H1 (cell line): ENCODE data around the gene RAB21. TPM values are rescaled to one million over a fixed set of nuclear protein-coding genes. Genes with fewer than 3 reads are reported as not detected.
A peak's percentile ranks its signal among the peaks of the same experiment; 100 is the strongest.

Experiments used
- CTCF ChIA-PET: fragments of 300-600 bp; sonication (Branson Sonifier 250); formaldehyde crosslinking; loops from one replicate; lab custom pipeline; 2021; ENCODE audit not compliant: partially characterized antibody; lab: Charles Lee
- POLR2A ChIA-PET: fragments of 300-600 bp; sonication (Branson Sonifier 250); formaldehyde crosslinking; loops from one replicate; lab custom pipeline; 2021; ENCODE audit warnings: inconsistent platforms; ENCODE audit not compliant: partially characterized antibody; lab: Charles Lee
- DNase-seq, 2 experiments: peaks; one replicate each; pipeline versions ENCODE4 v3.0.0 to v3.0.0-alpha.2; 2010 to 2022; ENCODE audit warnings: low spot score in 2 of 2, low read depth in 1 of 2, mixed read lengths in 1 of 2
- FAIRE-seq: peaks from 2 replicates; lab custom pipeline; 2011; peaks lifted over from hg19 to GRCh38; lab: Jason Lieb, UNC
- H2AFZ ChIP-seq: 2 replicates; pipeline ENCODE4 v1.8.1; 2012; ENCODE audit warnings: low read length, inconsistent platforms
- H2AK5ac ChIP-seq: 2 replicates; pipeline ENCODE4 v1.6.1; 2013; ENCODE audit warnings: low read depth, low read length
- H2BK120ac ChIP-seq: replicated peaks from 2 replicates; pipeline ENCODE3; 2013; ENCODE audit warnings: low read depth, low read length, inconsistent platforms
- H2BK12ac ChIP-seq: 2 replicates; pipeline ENCODE4 v1.6.1; 2013; ENCODE audit warnings: low read depth, low read length
- H2BK15ac ChIP-seq: 2 replicates; pipeline ENCODE4 v1.6.1; 2013; ENCODE audit warnings: low read length
- H2BK20ac ChIP-seq: 2 replicates; pipeline ENCODE4 v1.6.1; 2013; ENCODE audit warnings: low read length
- H2BK5ac ChIP-seq: 2 replicates; pipeline ENCODE4 v1.6.1; 2013; ENCODE audit warnings: low read depth, low read length
- H3K14ac ChIP-seq: 2 replicates; pipeline ENCODE4 v1.6.1; 2013; ENCODE audit warnings: inconsistent platforms; ENCODE audit not compliant: insufficient read length
- H3K18ac ChIP-seq: 2 replicates; pipeline ENCODE4 v1.6.1; 2013; ENCODE audit warnings: low read length; ENCODE audit errors: extremely low read depth
- H3K23ac ChIP-seq: 2 replicates; pipeline ENCODE4 v1.6.1; 2013; ENCODE audit warnings: inconsistent platforms; ENCODE audit not compliant: insufficient read length
- H3K23me2 ChIP-seq: 2 replicates; pipeline ENCODE4 v1.6.1; 2013; ENCODE audit warnings: low read depth, low read length
- H3K27ac ChIP-seq: 2 replicates; pipeline ENCODE4 v1.6.1; 2011; ENCODE audit warnings: low read depth, low read length, inconsistent platforms
- H3K27me3 ChIP-seq, 4 experiments: replicated peaks in 1 of 4; 1 replicate in 1 of 4; 2 replicates in 3 of 4; pipeline versions ENCODE4 v1.6.1 to v1.8.1; 2011 to 2013; ENCODE audit warnings: low read length in 3 of 4, mild to moderate bottlenecking in 3 of 4, inconsistent platforms in 2 of 4, mixed read lengths in 2 of 4, moderate library complexity in 1 of 4; ENCODE audit not compliant: control insufficient read depth in 3 of 4, insufficient read depth in 3 of 4; ENCODE audit errors: extremely low read depth in 1 of 4
- H3K36me3 ChIP-seq, 4 experiments: 2 replicates each; pipeline versions ENCODE4 v1.6.1 to v1.8.1; 2011 to 2013; ENCODE audit warnings: mild to moderate bottlenecking in 4 of 4, low read length in 3 of 4, moderate library complexity in 2 of 4, control low read depth in 1 of 4, inconsistent platforms in 1 of 4; ENCODE audit not compliant: insufficient read depth in 4 of 4, control insufficient read depth in 2 of 4
- H3K4ac ChIP-seq: replicated peaks from 2 replicates; pipeline ENCODE3; 2013; ENCODE audit warnings: low read length, low read depth, mixed read lengths, inconsistent platforms; ENCODE audit not compliant: insufficient read length
- H3K4me1 ChIP-seq, 4 experiments: replicated peaks in 1 of 4; 1 replicate in 1 of 4; 2 replicates in 3 of 4; pipeline versions ENCODE4 v1.6.1 to v1.8.1; 2011 to 2013; ENCODE audit warnings: low read length in 3 of 4, inconsistent platforms in 2 of 4, mixed read lengths in 1 of 4; ENCODE audit not compliant: insufficient read depth in 4 of 4, control insufficient read depth in 3 of 4
- H3K4me2 ChIP-seq, 2 experiments: 2 replicates each; pipeline versions ENCODE4 v1.6.1 to v1.8.1; 2011 to 2013; ENCODE audit warnings: low read depth in 2 of 2, low read length in 2 of 2, control low read depth in 1 of 2, inconsistent platforms in 1 of 2, mild to moderate bottlenecking in 1 of 2; ENCODE audit not compliant: insufficient read depth in 1 of 2
- H3K4me3 ChIP-seq, 4 experiments: fragments of 200-600, 300-600 bp in 1 of 4; sonication (generic), shearing (Covaris generic), sonication (Bioruptor Twin) in 1 of 4; 2 replicates each; pipeline versions ENCODE4 v1.5.1 to v1.8.1; 2011 to 2016; ENCODE audit warnings: low read length in 4 of 4, low read depth in 3 of 4, control low read depth in 2 of 4, inconsistent platforms in 2 of 4, mild to moderate bottlenecking in 2 of 4, mixed read lengths in 1 of 4, moderate library complexity in 1 of 4; ENCODE audit not compliant: insufficient read depth in 2 of 4; ENCODE audit errors: extremely low read depth in 1 of 4
- H3K56ac ChIP-seq: replicated peaks from 2 replicates; pipeline ENCODE3; 2013; ENCODE audit warnings: low read depth, mild to moderate bottlenecking, mixed read lengths, low read length, inconsistent platforms; ENCODE audit not compliant: insufficient read length
- H3K79me1 ChIP-seq: 2 replicates; pipeline ENCODE4 v1.6.1; 2013; ENCODE audit warnings: low read depth, low read length, control low read depth
- H3K79me2 ChIP-seq, 2 experiments: 2 replicates each; pipeline versions ENCODE4 v1.6.1 to v1.8.1; 2012 to 2013; ENCODE audit warnings: low read length in 2 of 2, mild to moderate bottlenecking in 2 of 2, inconsistent platforms in 1 of 2; ENCODE audit not compliant: insufficient read depth in 2 of 2, control insufficient read depth in 1 of 2
- H3K9ac ChIP-seq, 4 experiments: replicated peaks in 1 of 4; 1 replicate in 1 of 4; 2 replicates in 3 of 4; pipeline versions ENCODE4 v1.6.1 to v1.8.1; 2011 to 2013; ENCODE audit warnings: low read depth in 3 of 4, low read length in 3 of 4, control low read depth in 2 of 4, mild to moderate bottlenecking in 2 of 4, moderate library complexity in 2 of 4, inconsistent platforms in 1 of 4; ENCODE audit errors: extremely low read depth in 1 of 4
- H3K9me3 ChIP-seq, 2 experiments: 2 replicates each; pipeline versions ENCODE4 v1.6.1 to v1.8.1; 2012 to 2013; ENCODE audit warnings: mild to moderate bottlenecking in 2 of 2, moderate library complexity in 2 of 2, control low read depth in 1 of 2, inconsistent platforms in 1 of 2, low read depth in 1 of 2, low read length in 1 of 2, mixed read lengths in 1 of 2; ENCODE audit not compliant: insufficient read depth in 2 of 2
- H4K20me1 ChIP-seq, 2 experiments: replicated peaks in 1 of 2; 2 replicates each; pipeline versions ENCODE3 to v1.8.1; 2011 to 2013; ENCODE audit warnings: inconsistent platforms in 2 of 2, low read length in 2 of 2, mild to moderate bottlenecking in 1 of 2; ENCODE audit not compliant: insufficient read depth in 2 of 2, control insufficient read depth in 1 of 2
- H4K5ac ChIP-seq: 2 replicates; pipeline ENCODE4 v1.6.1; 2013; ENCODE audit warnings: low read length, low read depth, mixed read lengths, inconsistent platforms; ENCODE audit not compliant: insufficient read length
- H4K8ac ChIP-seq: 2 replicates; pipeline ENCODE4 v1.8.0; 2013; ENCODE audit warnings: mild to moderate bottlenecking, moderate library complexity, low read length, inconsistent platforms; ENCODE audit not compliant: insufficient read depth; ENCODE audit errors: extremely low read depth
- H4K91ac ChIP-seq: replicated peaks from 2 replicates; pipeline ENCODE3; 2013; ENCODE audit warnings: low read length, mixed read lengths, inconsistent platforms; ENCODE audit not compliant: insufficient read length
- ASH2L ChIP-seq: fragments of 200-600, 300-600 bp; sonication (generic); IDR thresholded peaks from one replicate; pipeline ENCODE4 v1.7.1; 2017; ENCODE audit warnings: low read length
- ATF3 ChIP-seq: IDR thresholded peaks from 2 replicates; pipeline ENCODE4 v1.6.1; 2011; ENCODE audit warnings: low read depth, mild to moderate bottlenecking, low read length; ENCODE audit not compliant: insufficient read depth
- E2F6 ChIP-seq: IDR thresholded peaks from 2 replicates; pipeline ENCODE4 v1.6.1; 2012; ENCODE audit warnings: inconsistent platforms
- JUN ChIP-seq: IDR thresholded peaks from 2 replicates; pipeline ENCODE4 v1.6.1; 2011; ENCODE audit warnings: low read depth, mild to moderate bottlenecking, improper control_type of control experiment, low read length
- POU5F1 ChIP-seq: IDR thresholded peaks from 2 replicates; pipeline ENCODE4 v1.6.1; 2011; ENCODE audit warnings: low read depth, mild to moderate bottlenecking, low read length, moderate library complexity
- RXRA ChIP-seq: IDR thresholded peaks from 2 replicates; pipeline ENCODE4 v1.6.1; 2011; ENCODE audit warnings: low read depth, mild to moderate bottlenecking, low read length, moderate library complexity; ENCODE audit not compliant: insufficient read depth
- WGBS, 2 experiments: shearing (Covaris generic) in 1 of 2; methylation state at CpG; one replicate each; pipeline versions ENCODE4 v1.1.6 to v1.1.7; 2013 to 2015; ENCODE audit warnings: low lambda C conversion rate in 2 of 2, mixed read lengths in 2 of 2, inconsistent platforms in 1 of 2, low coverage in 1 of 2, missing lambda C conversion rate in 1 of 2; ENCODE audit not compliant: insufficient replicate concordance in 2 of 2, insufficient coverage in 1 of 2, insufficient read length in 1 of 2; ENCODE audit errors: extremely low coverage in 1 of 2, missing lambda C conversion rate in 1 of 2; 5-methylcytosine and 5-hydroxymethylcytosine counted together
- polyA plus RNA-seq, 7 experiments: library from polyadenylated mRNA; depleted of rRNA in 3 of 7; stranded (reverse) in 5 of 7; unstranded in 2 of 7; fragments of >200 nt in 5 of 7; fragments of 200-250 nt in 2 of 7; gene quantifications; 1 replicate in 5 of 7; 2 replicates in 1 of 7; 4 replicates in 1 of 7; pipeline versions ENCODE4 v1.2.1 to v1.2.3, GENCODE V29; 2011 to 2013; ENCODE audit warnings: missing spikeins in 2 of 7, mixed read lengths in 2 of 7
- total RNA-seq: library from RNA; stranded (reverse); fragmentation: NEBNext Ultra II Directional; extraction: Animal tissue kit (Norgen Biotek cat#: 25700); gene quantifications from 2 replicates; pipeline ENCODE4 v1.2.1, GENCODE V29; 2021

RAB21 gene
- total and polyA plus RNA-seq, 2 of the 8 experiments (the other 6 are each of a cell fraction or from before 2014, with no cell fraction given) = 1.2 to 47.2 TPM

- Histone ChIP-seq H3K4ac (no peak overlapping the region), H3K9ac (no peak overlapping the region), H2BK20ac (no peak overlapping the region), H4K20me1 (no peaks in the 10 kb centered on the region), H2AFZ (peak overlapping the region; percentile 56; the same call in 1 of the 2 replicates), H3K9me3 (no peaks in the 10 kb centered on the region), H3K23me2 (peaks cover 2% of the 10 kb centered on the region; the same call in 1 of the 2 replicates), H2BK120ac (no peak overlapping the region), H3K18ac (no peak overlapping the region), H3K4me1 (peaks cover 0 to 13% (median 0%) of the 10 kb centered on the region in 4 experiments; a peak in 3 of 7 replicates)
- POLR2A ChIA-PET = interaction anchor here (1.0 to 1.9 kb wide), 6 partner anchors 12 to 113 kb away, joined by 3 to 9 read pairs (median 3); partner anchors contain the start of genes THAP2, TMEM19 and ZFC3H1
- TF ChIP-seq JUN = no peak
- no peak for TF ChIP-seq E2F6
- TF ChIP-seq RXRA = no peak
- peak; percentile 40 for TF ChIP-seq ASH2L
- TF ChIP-seq ATF3 = no peak
- no peak for TF ChIP-seq POU5F1
- TF ChIP-seq, all 59 proteins: peak for 1
- Histone ChIP-seq H2BK15ac (no peak overlapping the region), H3K27ac (no peak overlapping the region), H3K14ac (no peak overlapping the region), H3K36me3 (no peaks in the 10 kb centered on the region), H3K27me3 (no peaks in the 10 kb centered on the region), H4K8ac (no peak overlapping the region), H4K91ac (no peak overlapping the region), H3K79me2 (no peaks in the 10 kb centered on the region), H3K79me1 (no peaks in the 10 kb centered on the region), H4K5ac (peak overlapping the region; percentile 17), H3K4me2 (peak overlapping the region; percentile 26 to 29; a peak in 3 of 4 replicates), H3K4me3 (peak overlapping the region in 1 of 4 experiments; percentile 8; a peak in 1 of 8 replicates), H3K56ac (no peak overlapping the region), H3K23ac (no peak overlapping the region), H2AK5ac (no peak overlapping the region), H2BK12ac (no peak overlapping the region), H2BK5ac (no peak overlapping the region)
- CTCF ChIA-PET = interaction anchor here (0.6 to 9.0 kb wide), 12 partner anchors 15 to 307 kb away, joined by 3 to 97 read pairs (median 4); no protein-coding TSS in a partner anchor
- FAIRE-seq (no peak), DNase-seq (no peak)
- 88% methylated on average over 1 of the region's 1 CpG; no CpG with 5 or more reads in 1 of the 2 experiments for WGBS, 2 experiments
Observed at GRCh38 chr12:71749666-71750065, 5.0 kb upstream of the RAB21 start.
